ENCODE data around the gene GADD45G. TPM values are rescaled to one million over a fixed set of nuclear protein-coding genes. Genes with fewer than 3 reads are reported as not detected.

Gene GADD45G
- polyA plus RNA-seq, 1 of the 3 experiments (the other 2 are of a cell fraction): 1.3 TPM

DNA sequence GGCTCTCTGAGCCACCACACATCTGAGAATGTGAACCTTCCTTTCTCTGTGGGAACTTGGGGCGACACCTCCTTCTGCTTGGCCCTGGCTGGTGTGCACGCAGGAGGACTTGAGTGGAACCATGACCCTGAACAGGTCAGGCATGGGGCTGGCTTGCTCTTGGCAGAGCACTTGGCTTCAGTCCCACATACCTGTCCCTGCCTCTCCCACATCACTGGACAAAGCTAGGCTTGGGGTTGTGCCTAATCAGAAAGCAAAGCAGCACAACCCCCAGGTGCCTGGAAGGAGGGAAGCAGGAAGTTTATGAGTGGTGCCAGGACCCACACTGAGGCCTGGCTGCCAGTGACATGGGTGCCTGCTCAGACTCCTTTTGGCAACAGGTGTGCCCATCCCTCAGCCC is 13.2 kb downstream of the GADD45G start:
- Histone ChIP-seq H3K4me2 (no peak overlapping the region), H3K36me3 (replicated peaks in 1 of 2; ENCODE audit: control insufficient read depth in 1 of 2, insufficient read depth in 2 of 2, low read length in 1 of 2) (no peaks in the 10 kb centered on the region), H3K9me2 (no peaks in the 10 kb centered on the region), H4K20me1 (ENCODE audit: insufficient read depth) (no peaks in the 10 kb centered on the region), H3K9me3 (no peaks in the 10 kb centered on the region), H3K79me2 (ENCODE audit: insufficient read depth) (no peaks in the 10 kb centered on the region), H3K27ac (ENCODE audit: low read depth in 2 of 2, low read length in 1 of 2) (no peak overlapping the region), H3F3A (replicated peaks; ENCODE audit: insufficient read depth) (no peaks in the 10 kb centered on the region), H3K27me3 (ENCODE audit: insufficient read depth) (no peaks in the 10 kb centered on the region; the same call in 1 of the 2 replicates), H3K4me1 (ENCODE audit: control insufficient read depth in 1 of 2, insufficient read depth in 2 of 2, low read depth in 1 of 2, low read length in 1 of 2) (peaks cover 0 to 2% of the 10 kb centered on the region in 2 experiments; a peak in 1 of 4 replicates), H3K4me3 (ENCODE audit: low read depth in 2 of 2, low read length in 1 of 2) (no peak overlapping the region), H3K9ac (no peak overlapping the region), H2AFZ (ENCODE audit: low read depth) (no peak overlapping the region)
- 80% methylated on average over 1 of the region's 2 CpGs for WGBS (ENCODE audit: low lambda C conversion rate)
- CTCF ChIA-PET: interaction anchor here (1.4 to 2.0 kb wide), 3 partner anchors 14 to 40 kb away, joined by 3 to 6 read pairs (median 6); no protein-coding TSS in a partner anchor
- TF ChIP-seq JUND (IDR thresholded peaks at IDR 0.05) (no peak), ELF1 (IDR thresholded peaks at IDR 0.05) (no peak), FOXM1 (IDR thresholded peaks at IDR 0.05; ENCODE audit: low read depth) (no peak), CTCF (IDR thresholded peaks at IDR 0.05) (no peak), FOSL2 (IDR thresholded peaks at IDR 0.05; ENCODE audit: borderline replicate concordance, low read depth) (no peak), TEAD4 (IDR thresholded peaks at IDR 0.05; ENCODE audit: borderline replicate concordance, insufficient read depth) (no peak), SMC3 (IDR thresholded peaks at IDR 0.05; ENCODE audit: low read depth, low read length) (no peak), FOXJ3 (CRISPR knock-in tag; IDR thresholded peaks at IDR 0.05) (no peak), IRF3 (IDR thresholded peaks at IDR 0.05; ENCODE audit: low read depth, low read length) (no peak), RXRA (IDR thresholded peaks at IDR 0.05; ENCODE audit: borderline replicate concordance, low read depth) (no peak), GABPA (IDR thresholded peaks at IDR 0.05; ENCODE audit: low read depth) (no peak), USF2 (IDR thresholded peaks at IDR 0.05; ENCODE audit: borderline replicate concordance, low read depth, low read length) (no peak), MXI1 (IDR thresholded peaks at IDR 0.05; ENCODE audit: low read depth, low read length) (no peak), EP300 (IDR thresholded peaks at IDR 0.05; ENCODE audit: borderline replicate concordance in 1 of 2, low read depth in 1 of 2, low read length in 1 of 2) (no peak), TCF12 (IDR thresholded peaks at IDR 0.05) (no peak), RCOR1 (IDR thresholded peaks at IDR 0.05; ENCODE audit: low read length) (no peak)
- TF ChIP-seq, protein P1, sequence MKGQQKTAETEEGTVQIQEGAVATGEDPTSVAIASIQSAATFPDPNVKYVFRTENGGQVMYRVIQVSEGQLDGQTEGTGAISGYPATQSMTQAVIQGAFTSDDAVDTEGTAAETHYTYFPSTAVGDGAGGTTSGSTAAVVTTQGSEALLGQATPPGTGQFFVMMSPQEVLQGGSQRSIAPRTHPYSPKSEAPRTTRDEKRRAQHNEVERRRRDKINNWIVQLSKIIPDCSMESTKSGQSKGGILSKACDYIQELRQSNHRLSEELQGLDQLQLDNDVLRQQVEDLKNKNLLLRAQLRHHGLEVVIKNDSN (IDR thresholded peaks at IDR 0.05; ENCODE audit: borderline replicate concordance, low read depth): no peak
- POLR2A ChIA-PET: no interaction called here
- no peak for DNase-seq
